SK-N-SH treated with all-trans-retinoic acid at 6 μM for 48 hours (cell line): ENCODE results near the gene MITF.

ENCODE experiments used
- ATAC-seq: fragments of 200-7000 bp; cut with Tn5 transposase; 3 replicates; pipeline ENCODE4 v1.9.1; 2020; ENCODE audit warnings: mild to moderate bottlenecking, moderate library complexity
- ARNTL ChIP-seq: fragments of 450-650 bp; formaldehyde crosslinking; IDR thresholded peaks from 2 replicates; pipeline ENCODE4 v1.5.0; 2020; ENCODE audit warnings: low read depth, mild to moderate bottlenecking, moderate library complexity, borderline replicate concordance
- BACH2 ChIP-seq: fragments of 250-450 bp; sonication (Bioruptor Pico); IDR thresholded peaks from 2 replicates; pipeline ENCODE4 v1.9.0; 2021; ENCODE audit warnings: mild to moderate bottlenecking, borderline replicate concordance
- CREB5 ChIP-seq: fragments of 250-450 bp; sonication (Bioruptor Pico); IDR thresholded peaks from 2 replicates; pipeline ENCODE4 v1.5.1; 2020; ENCODE audit warnings: low read depth, mild to moderate bottlenecking, moderate library complexity
- CSDC2 ChIP-seq: fragments of 250-450 bp; sonication (Bioruptor Pico); IDR thresholded peaks from 2 replicates; pipeline ENCODE4 v1.5.0; 2020; ENCODE audit warnings: mild to moderate bottlenecking, moderate library complexity
- CSRNP3 ChIP-seq: fragments of 250-450 bp; sonication (Bioruptor Pico); IDR thresholded peaks from 2 replicates; pipeline ENCODE4 v1.5.1; 2021; ENCODE audit warnings: mild to moderate bottlenecking, moderate library complexity
- GLIS3 ChIP-seq: fragments of 250-450 bp; sonication (Bioruptor Pico); IDR thresholded peaks from 2 replicates; pipeline ENCODE4 v1.5.0; 2020; ENCODE audit warnings: mild to moderate bottlenecking, moderate library complexity
- ISL1 ChIP-seq: fragments of 250-450 bp; sonication (Bioruptor Pico); IDR thresholded peaks from 2 replicates; pipeline ENCODE4 v2.1.2; 2022; ENCODE audit warnings: mild to moderate bottlenecking, moderate library complexity
- OSR1 ChIP-seq: fragments of 250-450 bp; sonication (Bioruptor Pico); IDR thresholded peaks from 2 replicates; pipeline ENCODE4 v1.8.0; 2022; ENCODE audit warnings: moderate library complexity, mild to moderate bottlenecking, inconsistent platforms
- PATZ1 ChIP-seq: fragments of 250-450 bp; sonication (Bioruptor Pico); IDR thresholded peaks from 2 replicates; pipeline ENCODE4 v1.8.0; 2020; ENCODE audit warnings: mild to moderate bottlenecking, moderate library complexity, borderline replicate concordance
- PPARA ChIP-seq: fragments of 250-450 bp; sonication (Bioruptor Pico); IDR thresholded peaks from 2 replicates; pipeline ENCODE4 v1.5.0; 2020; ENCODE audit warnings: mild to moderate bottlenecking, borderline replicate concordance
- RARB ChIP-seq: fragments of 250-450 bp; sonication (Bioruptor Pico); IDR thresholded peaks from 2 replicates; pipeline ENCODE4 v1.8.0; 2021; ENCODE audit warnings: mild to moderate bottlenecking, moderate library complexity
- SNAI2 ChIP-seq: fragments of 250-450 bp; sonication (Bioruptor Pico); IDR thresholded peaks from 2 replicates; pipeline ENCODE4 v1.5.0; 2020; ENCODE audit warnings: mild to moderate bottlenecking, moderate library complexity
- TCF4 ChIP-seq: fragments of 250-450 bp; sonication (Bioruptor Pico); IDR thresholded peaks from 2 replicates; pipeline ENCODE4 v1.8.0; 2021; ENCODE audit warnings: mild to moderate bottlenecking, moderate library complexity, borderline replicate concordance
- TSHZ2 ChIP-seq: fragments of 250-450 bp; sonication (Bioruptor Pico); IDR thresholded peaks from 2 replicates; pipeline ENCODE4 v1.5.0; 2020; ENCODE audit warnings: mild to moderate bottlenecking, moderate library complexity
- ZC3H10 ChIP-seq: fragments of 250-450 bp; sonication (Bioruptor Pico); IDR thresholded peaks from 2 replicates; pipeline ENCODE4 v1.5.1; 2021; ENCODE audit warnings: mild to moderate bottlenecking, moderate library complexity
- ZFP3 ChIP-seq: fragments of 250-450 bp; sonication (Bioruptor Pico); IDR thresholded peaks from 2 replicates; pipeline ENCODE4 v1.5.0; 2020; ENCODE audit warnings: mild to moderate bottlenecking, moderate library complexity
- ZFP30 ChIP-seq: fragments of 450-650 bp; formaldehyde crosslinking; IDR thresholded peaks from 2 replicates; pipeline ENCODE4 v1.5.0; 2022; ENCODE audit warnings: mild to moderate bottlenecking, moderate library complexity
- ZNF70 ChIP-seq: fragments of 450-650 bp; formaldehyde crosslinking; IDR thresholded peaks from 2 replicates; pipeline ENCODE4 v1.5.0; 2020; ENCODE audit warnings: mild to moderate bottlenecking, moderate library complexity
- ZNF8 ChIP-seq: fragments of 450-650 bp; formaldehyde crosslinking; IDR thresholded peaks from 2 replicates; pipeline ENCODE4 v1.5.0; 2020; ENCODE audit warnings: mild to moderate bottlenecking, moderate library complexity
- TF ChIP-seq, protein P1 (sequence below): fragments of 250-450 bp; sonication (Bioruptor Pico); IDR thresholded peaks from 2 replicates; pipeline ENCODE4 v1.8.0; 2021; ENCODE audit warnings: low read depth, mild to moderate bottlenecking, moderate library complexity, borderline replicate concordance

The MITF gene

GRCh38 chr3:69784954-69785514 is 45.8 kb downstream of the MITF start (continued):
- no peak for TF ChIP-seq CSRNP3 (CRISPR knock-in tag)

- TF ChIP-seq BACH2 (CRISPR knock-in tag): no peak
- no peak for ATAC-seq
Observed at GRCh38 chr3:69785769-69786320, 46.6 kb downstream of the MITF start.

DNA sequence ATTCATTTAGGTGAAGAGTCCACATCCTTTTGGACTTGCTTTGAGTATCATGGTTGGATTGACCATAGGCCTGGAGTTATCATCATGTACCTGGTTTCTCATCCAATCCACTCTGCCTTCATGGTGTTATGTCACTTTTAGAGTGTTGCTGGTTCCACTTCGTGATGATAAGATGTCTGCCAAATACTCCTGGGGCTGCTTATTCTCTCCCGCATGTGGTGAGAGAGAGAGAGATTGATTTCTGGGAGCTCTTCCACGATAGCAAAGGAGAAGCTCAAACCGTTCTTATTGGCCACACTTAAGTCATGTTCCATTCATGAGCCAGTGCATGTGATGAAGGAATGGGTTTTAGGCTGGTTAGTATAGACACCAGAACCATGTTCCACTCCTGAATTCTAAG is 47.6 kb downstream of the MITF start:
- TF ChIP-seq ZC3H10 (CRISPR knock-in tag) (no peak), ARNTL (no peak), BACH2 (CRISPR knock-in tag) (no peak), CSDC2 (CRISPR knock-in tag) (no peak), ZFP30 (no peak), PATZ1 (no peak), TSHZ2 (CRISPR knock-in tag) (no peak), ZNF70 (no peak), RARB (CRISPR knock-in tag) (no peak), ZFP3 (CRISPR knock-in tag) (no peak), GLIS3 (no peak), CREB5 (no peak), ZNF8 (CRISPR knock-in tag) (no peak), TCF4 (no peak), OSR1 (CRISPR knock-in tag) (no peak), PPARA (CRISPR knock-in tag) (no peak)
- TF ChIP-seq, protein P1, sequence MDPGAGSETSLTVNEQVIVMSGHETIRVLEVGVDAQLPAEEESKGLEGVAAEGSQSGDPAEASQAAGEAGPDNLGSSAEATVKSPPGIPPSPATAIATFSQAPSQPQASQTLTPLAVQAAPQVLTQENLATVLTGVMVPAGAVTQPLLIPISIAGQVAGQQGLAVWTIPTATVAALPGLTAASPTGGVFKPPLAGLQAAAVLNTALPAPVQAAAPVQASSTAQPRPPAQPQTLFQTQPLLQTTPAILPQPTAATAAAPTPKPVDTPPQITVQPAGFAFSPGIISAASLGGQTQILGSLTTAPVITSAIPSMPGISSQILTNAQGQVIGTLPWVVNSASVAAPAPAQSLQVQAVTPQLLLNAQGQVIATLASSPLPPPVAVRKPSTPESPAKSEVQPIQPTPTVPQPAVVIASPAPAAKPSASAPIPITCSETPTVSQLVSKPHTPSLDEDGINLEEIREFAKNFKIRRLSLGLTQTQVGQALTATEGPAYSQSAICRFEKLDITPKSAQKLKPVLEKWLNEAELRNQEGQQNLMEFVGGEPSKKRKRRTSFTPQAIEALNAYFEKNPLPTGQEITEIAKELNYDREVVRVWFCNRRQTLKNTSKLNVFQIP: no peak
- ATAC-seq: no peak

- no peak for TF ChIP-seq ZFP3 (CRISPR knock-in tag)
- TF ChIP-seq SNAI2: no peak
- TF ChIP-seq ISL1 (CRISPR knock-in tag): peak; percentile 45; the same call in 1 of the 2 replicates
- ATAC-seq: peak; percentile 58
Observed at GRCh38 chr3:69787436-69788168, 48.3 kb downstream of the MITF start.
